HepG2 (cell line): ENCODE data around the gene USP38. TPM values are rescaled to one million over a fixed set of nuclear protein-coding genes. Genes with fewer than 3 reads are reported as not detected.

ENCODE experiments used
- ARHGAP35 ChIP-seq: sonication (generic); formaldehyde crosslinking; IDR thresholded peaks from 2 replicates; pipeline ENCODE4 v1.9.0; 2022; ENCODE audit warnings: mild to moderate bottlenecking, inconsistent platforms, moderate library complexity, missing genetic modification reagents, borderline replicate concordance
- ARID4A ChIP-seq: sonication (generic); formaldehyde crosslinking; IDR thresholded peaks from 2 replicates; pipeline ENCODE4 v1.5.0; 2020; ENCODE audit warnings: mild to moderate bottlenecking, missing genetic modification reagents, borderline replicate concordance
- ASH2L ChIP-seq: fragments of 300-600, 200-600 bp; sonication (generic); IDR thresholded peaks from 2 replicates; pipeline ENCODE4 v1.7.0; 2017; ENCODE audit warnings: low read depth, mild to moderate bottlenecking, moderate library complexity, mixed read lengths, low read length; ENCODE audit not compliant: insufficient read length
- CAMTA2 ChIP-seq: sonication (generic); formaldehyde crosslinking; IDR thresholded peaks from 2 replicates; pipeline ENCODE4 v1.4.0; 2020; ENCODE audit warnings: mild to moderate bottlenecking, missing genetic modification reagents, borderline replicate concordance
- EEA1 ChIP-seq: sonication (generic); formaldehyde crosslinking; IDR thresholded peaks from 2 replicates; pipeline ENCODE4 v1.5.1; 2020; ENCODE audit warnings: mild to moderate bottlenecking, missing genetic modification reagents, borderline replicate concordance
- EED ChIP-seq: sonication (generic); formaldehyde crosslinking; IDR thresholded peaks from 2 replicates; pipeline ENCODE4 v1.5.0; 2020; ENCODE audit warnings: mild to moderate bottlenecking, missing genetic modification reagents
- ETV5 ChIP-seq: IDR thresholded peaks from 2 replicates; pipeline ENCODE4 v1.6.1; 2018; ENCODE audit warnings: missing biosample characterization, missing genetic modification reagents, inconsistent platforms, borderline replicate concordance
- FOXA3 ChIP-seq: IDR thresholded peaks from 2 replicates; pipeline ENCODE4 v1.6.1; 2016; ENCODE audit warnings: missing genetic modification reagents, missing compliant biosample characterization
- HDAC6 ChIP-seq: fragments of 200-600 bp; sonication (generic); IDR thresholded peaks from 2 replicates; pipeline ENCODE4 v1.7.0; 2017; ENCODE audit warnings: mild to moderate bottlenecking, antibody characterized with exemption, low read length, low read depth
- HOXA7 ChIP-seq: sonication (generic); formaldehyde crosslinking; IDR thresholded peaks from 2 replicates; pipeline ENCODE4 v1.8.1; 2022; ENCODE audit warnings: mild to moderate bottlenecking, missing genetic modification reagents, moderate library complexity
- KDM2A ChIP-seq: sonication (generic); formaldehyde crosslinking; IDR thresholded peaks from 2 replicates; pipeline ENCODE4 v1.4.0; 2020; ENCODE audit warnings: low read depth, missing genetic modification reagents, borderline replicate concordance
- KLF13 ChIP-seq: sonication (generic); formaldehyde crosslinking; IDR thresholded peaks from 2 replicates; pipeline ENCODE4 v1.4.0; 2020; ENCODE audit warnings: mild to moderate bottlenecking, missing genetic modification reagents
- MEIS2 ChIP-seq: sonication (generic); formaldehyde crosslinking; IDR thresholded peaks from 2 replicates; pipeline ENCODE4 v1.9.0; 2021; ENCODE audit warnings: mild to moderate bottlenecking, missing genetic modification reagents
- NAIF1 ChIP-seq: sonication (generic); formaldehyde crosslinking; IDR thresholded peaks from 2 replicates; pipeline ENCODE4 v1.5.0; 2020; ENCODE audit warnings: mild to moderate bottlenecking, missing genetic modification reagents, borderline replicate concordance
- NR2C2 ChIP-seq: sonication (generic); formaldehyde crosslinking; IDR thresholded peaks from 2 replicates; pipeline ENCODE4 v1.4.0; 2020; ENCODE audit warnings: missing genetic modification reagents, mild to moderate bottlenecking, moderate library complexity, borderline replicate concordance
- NR2F1 ChIP-seq, 2 experiments: fragments of 450-650 bp in 1 of 2; formaldehyde crosslinking in 1 of 2; IDR thresholded peaks; 2 replicates each; pipeline versions ENCODE4 v1.5.0 to v1.6.1; 2016 to 2020; ENCODE audit warnings: mild to moderate bottlenecking in 1 of 2, missing compliant biosample characterization in 1 of 2, missing genetic modification reagents in 1 of 2, moderate library complexity in 1 of 2
- NRL ChIP-seq: sonication (generic); formaldehyde crosslinking; IDR thresholded peaks from 2 replicates; pipeline ENCODE4 v1.5.0; 2020; ENCODE audit warnings: missing genetic modification reagents, mild to moderate bottlenecking, moderate library complexity, borderline replicate concordance
- PHF8 ChIP-seq: sonication (generic); formaldehyde crosslinking; IDR thresholded peaks from 2 replicates; pipeline ENCODE4 v1.5.0; 2020; ENCODE audit warnings: missing genetic modification reagents
- RARG ChIP-seq: sonication (generic); formaldehyde crosslinking; IDR thresholded peaks from 2 replicates; pipeline ENCODE4 v1.4.0; 2020; ENCODE audit warnings: low read depth, mild to moderate bottlenecking, missing genetic modification reagents
- RXRA ChIP-seq: sonication (generic); formaldehyde crosslinking; IDR thresholded peaks from 2 replicates; pipeline ENCODE4 v1.5.1; 2020; ENCODE audit warnings: missing genetic modification reagents
- TIGD3 ChIP-seq: sonication (generic); formaldehyde crosslinking; IDR thresholded peaks from 2 replicates; pipeline ENCODE4 v1.5.1; 2020; ENCODE audit warnings: mild to moderate bottlenecking, missing genetic modification reagents, borderline replicate concordance
- YEATS2 ChIP-seq: sonication (generic); formaldehyde crosslinking; IDR thresholded peaks from 2 replicates; pipeline ENCODE4 v1.4.0; 2020; ENCODE audit warnings: missing genetic modification reagents, borderline replicate concordance
- ZFY ChIP-seq: sonication (generic); formaldehyde crosslinking; IDR thresholded peaks from 2 replicates; pipeline ENCODE4 v1.4.0; 2020; ENCODE audit warnings: missing genetic modification reagents
- ZNF263 ChIP-seq: sonication (generic); formaldehyde crosslinking; IDR thresholded peaks from 2 replicates; pipeline ENCODE4 v1.4.0; 2020; ENCODE audit warnings: missing genetic modification reagents
- polyA plus RNA-seq, 8 experiments: library from polyadenylated mRNA; depleted of rRNA in 3 of 8; stranded (reverse) in 7 of 8; unstranded in 1 of 8; fragments of >200 nt; fragmentation: Illumina TruSeq in 4 of 8; extraction: Trizol in 4 of 8; gene quantifications; 2 replicates each; pipeline versions ENCODE4 v1.2.1 to v1.2.3, GENCODE V29; 2011 to 2016; ENCODE audit warnings: low read depth in 4 of 8, missing spikeins in 1 of 8, mixed read lengths in 1 of 8; ENCODE audit not compliant: insufficient read depth in 1 of 8
- total RNA-seq, 5 experiments: library from RNA; depleted of rRNA; stranded (reverse); fragments of >200 nt; fragmentation: Illumina TruSeq; extraction: Trizol; gene quantifications; 2 replicates each; pipeline ENCODE4 v1.2.3, GENCODE V29; 2016; ENCODE audit warnings: low read depth in 1 of 5

Gene USP38
- total and polyA plus RNA-seq, 2 of the 13 experiments (the other 11 are each of a cell fraction or from before 2014, with no cell fraction given) = 4.5 to 11.8 TPM

GRCh38 chr4:143185253-143186107 lies 763 bp downstream of the USP38 start (continued):
- TF ChIP-seq ARID4A (CRISPR knock-in tag) (peak; percentile 54), ZFY (CRISPR knock-in tag) (peak; percentile 70), NRL (CRISPR knock-in tag) (0 out of 2 replicates have a peak, but pooled peaks have one; percentile 48), YEATS2 (peak; percentile 58), HOXA7 (CRISPR knock-in tag) (no peak), CAMTA2 (no peak), ASH2L (peak; percentile 53), ARHGAP35 (0 out of 2 replicates have a peak, but pooled peaks have one; percentile 34), ZNF263 (CRISPR knock-in tag) (0 out of 2 replicates have a peak, but pooled peaks have one; percentile 6), HDAC6 (no peak), TIGD3 (0 out of 2 replicates have a peak, but pooled peaks have one; percentile 7), NAIF1 (CRISPR knock-in tag) (0 out of 2 replicates have a peak, but pooled peaks have one; percentile 1), NR2C2 (CRISPR knock-in tag) (0 out of 2 replicates have a peak, but pooled peaks have one; percentile 9), PHF8 (CRISPR knock-in tag) (peak; percentile 89), MEIS2 (CRISPR knock-in tag) (no peak), RARG (CRISPR knock-in tag) (0 out of 2 replicates have a peak, but pooled peaks have one; percentile 33), EED (CRISPR knock-in tag) (peak; percentile 84; the same call in 1 of the 2 replicates), KDM2A (CRISPR knock-in tag) (peak; percentile 50), KLF13 (CRISPR knock-in tag) (no peak), NR2F1 (CRISPR knock-in tag; IDR thresholded peaks at IDR 0.05) (peak in 1 of 2 experiments; percentile 6; a peak in 1 of 4 replicates), FOXA3 (CRISPR knock-in tag) (no peak), EEA1 (CRISPR knock-in tag) (peak; percentile 76), ETV5 (CRISPR knock-in tag) (0 out of 2 replicates have a peak, but pooled peaks have one; percentile 4), RXRA (CRISPR knock-in tag) (0 out of 2 replicates have a peak, but pooled peaks have one; percentile 23)
